Stimulated activated CD4-positive, alpha-beta T cell treated with anti-CD3 and anti-CD28 coated beads, TNF-alpha, amount 100 ng/mL, for 4 hours (primary cell): ENCODE measurements around the gene TAGLN3.
"Not testable (repeated sequence)": the region's sequence is repeated elsewhere in the genome, so short reads cannot be mapped to it uniquely, and the experiment has no call there.

Experiments used
- DNase-seq, 3 experiments: peaks; one replicate each; pipeline ENCODE4 v3.0.0-alpha.2; 2020; ENCODE audit warnings: low read depth in 3 of 3

TAGLN3 gene

DNA sequence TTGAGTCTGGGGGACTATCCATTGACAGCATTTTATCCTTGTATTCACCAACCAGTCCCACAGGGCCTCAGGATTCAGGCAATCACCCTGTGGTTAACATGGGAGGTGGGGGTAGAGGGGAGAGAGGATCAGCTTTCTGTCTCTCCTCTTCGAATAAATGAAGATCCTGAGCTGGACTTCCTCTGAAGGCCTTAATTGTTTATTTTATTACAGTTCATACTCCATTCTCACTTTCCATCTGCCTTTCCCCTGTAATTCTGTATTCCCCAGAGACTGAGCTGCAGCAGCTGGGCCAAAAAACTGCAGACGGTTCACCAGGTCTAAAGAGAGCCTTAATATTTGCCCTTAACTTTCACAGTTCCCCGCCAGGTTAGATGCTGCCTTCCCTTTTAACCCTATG, 11.9 kb downstream of the TAGLN3 start:
- DNase-seq, result no peak

DNA sequence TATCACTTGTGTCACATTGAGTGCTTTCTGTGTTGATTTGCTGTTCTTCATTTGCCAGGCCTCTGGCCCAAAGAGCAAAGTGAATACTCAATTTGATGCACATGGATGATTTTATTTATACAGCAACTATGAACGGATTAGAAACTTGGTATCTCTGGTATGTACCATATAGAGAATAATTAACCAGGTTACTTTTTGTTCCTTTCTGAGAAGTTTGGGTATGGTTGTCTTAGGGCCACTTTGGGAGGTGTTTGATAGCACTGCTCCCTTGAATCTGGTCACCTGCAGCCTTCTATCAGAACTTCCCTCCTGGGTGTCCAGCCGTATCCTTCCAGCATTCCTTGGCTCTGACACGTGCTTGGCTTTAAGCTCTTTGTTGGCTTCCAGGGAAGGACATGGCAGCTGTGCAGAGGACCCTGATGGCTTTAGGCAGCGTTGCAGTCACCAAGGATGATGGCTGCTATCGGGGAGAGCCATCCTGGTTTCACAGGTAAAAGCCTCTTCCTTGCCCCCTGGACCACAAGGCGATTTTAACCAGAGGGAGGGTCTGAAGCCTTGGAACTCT, 12.7 kb downstream of the TAGLN3 start:
- DNase-seq, result no peak

DNA sequence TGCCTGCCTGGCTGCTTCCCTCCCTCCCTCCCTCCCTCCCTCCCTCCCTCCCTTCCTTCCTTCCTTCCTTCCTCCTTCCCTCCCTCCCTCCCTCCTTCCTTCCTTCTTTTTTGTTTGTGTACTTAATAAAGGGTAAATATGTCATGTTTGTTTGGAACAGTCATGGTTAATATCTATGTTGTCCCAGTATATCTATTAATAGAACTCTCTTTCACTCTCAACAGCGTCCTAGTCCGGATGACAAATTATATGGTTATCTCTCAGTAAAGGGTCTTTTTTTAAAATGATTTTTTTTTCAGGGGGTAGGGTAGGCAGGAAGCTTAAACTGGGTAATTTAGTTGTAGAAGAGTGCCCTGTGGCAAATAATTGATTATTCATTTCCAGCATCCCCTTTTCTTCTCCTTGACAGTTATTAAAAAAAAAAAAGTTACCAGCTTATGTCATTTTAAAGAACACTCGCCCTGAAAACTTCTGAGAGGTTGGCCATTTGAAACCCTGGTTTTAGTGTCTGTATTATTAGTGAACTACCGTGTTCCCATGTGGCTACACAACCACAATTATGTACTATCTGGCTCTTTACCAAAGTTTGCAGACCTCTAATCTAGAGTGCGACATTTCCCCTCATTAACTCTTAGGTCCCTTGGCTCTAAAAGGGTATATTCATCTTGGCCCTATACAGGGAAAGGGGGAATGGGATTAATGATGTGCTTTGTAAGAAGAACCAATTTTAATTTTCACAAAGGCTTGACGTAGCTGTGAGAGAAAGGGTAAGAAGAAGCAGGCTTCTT, 13.7 kb downstream of the TAGLN3 start:
- DNase-seq, result no peak

DNA sequence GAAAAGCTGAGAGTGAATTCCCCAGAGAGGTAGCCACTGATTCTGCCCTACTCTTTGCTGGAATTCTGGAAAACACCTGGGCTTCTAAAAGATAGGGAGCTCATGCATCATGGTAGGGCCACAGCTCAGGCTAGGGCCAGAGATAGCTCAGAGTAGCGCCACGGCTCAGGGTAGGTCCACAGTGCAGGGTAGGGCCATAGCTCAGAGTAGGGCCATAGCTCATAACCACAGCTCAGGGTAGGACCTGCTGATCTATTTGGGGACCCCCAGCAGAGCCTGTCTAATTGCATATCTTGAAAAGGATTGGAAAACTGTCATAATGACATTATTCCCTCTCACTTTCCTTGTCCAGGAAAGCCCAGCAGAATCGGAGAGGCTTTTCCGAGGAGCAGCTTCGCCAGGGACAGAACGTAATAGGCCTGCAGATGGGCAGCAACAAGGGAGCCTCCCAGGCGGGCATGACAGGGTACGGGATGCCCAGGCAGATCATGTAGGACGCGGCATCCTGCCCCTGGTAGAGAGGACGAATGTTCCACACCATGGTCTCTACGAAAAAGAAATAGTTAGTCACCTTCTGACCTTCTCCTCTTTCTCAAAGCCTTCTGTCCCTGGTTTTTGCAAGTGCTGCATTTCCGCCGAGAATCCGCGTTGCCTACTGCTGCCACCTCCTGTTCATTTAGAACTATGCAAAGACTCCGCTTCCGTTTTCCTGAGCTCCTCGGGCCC, 14.5 kb downstream of the TAGLN3 start:
- DNase-seq, result peak in 2 of 3 experiments; percentile 34 to 38

DNA sequence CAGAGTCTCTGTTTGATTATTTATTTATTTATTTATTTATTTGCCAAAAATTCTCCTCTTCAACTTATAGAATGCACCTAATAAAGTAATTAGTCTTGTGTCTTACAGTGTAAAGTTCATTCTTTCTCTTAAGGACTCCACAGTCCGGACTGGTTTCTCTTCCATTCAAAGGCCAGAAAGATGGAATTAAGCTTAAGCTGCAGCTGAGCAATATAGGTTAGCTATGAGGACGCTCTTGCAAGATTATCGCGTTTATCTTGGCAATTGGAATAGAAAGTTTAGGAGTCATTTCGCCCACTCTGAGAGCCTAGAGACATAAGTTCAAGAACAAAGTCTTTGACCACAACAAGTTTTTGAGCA, 15.0 kb downstream of the TAGLN3 start:
- no peak for DNase-seq

DNA sequence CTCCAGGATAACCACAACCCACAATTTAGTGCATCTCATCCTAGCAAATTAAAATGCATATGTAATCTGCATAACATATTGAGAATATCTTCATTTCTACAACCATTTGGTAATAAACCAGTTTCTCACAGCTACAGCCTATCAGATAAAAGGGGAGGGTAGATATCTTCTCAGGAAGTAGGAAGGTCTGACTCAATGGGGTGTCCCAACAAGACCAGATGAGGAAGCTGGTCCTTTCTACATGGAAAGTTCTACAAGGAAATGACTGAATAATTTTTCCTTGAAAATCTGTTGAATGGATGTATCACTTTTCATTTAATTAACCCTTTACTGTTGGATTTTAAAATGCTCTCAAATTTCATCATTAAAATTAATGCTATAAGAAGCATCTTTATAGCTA, 18.4 kb downstream of the TAGLN3 start:
- DNase-seq, result no peak

DNA sequence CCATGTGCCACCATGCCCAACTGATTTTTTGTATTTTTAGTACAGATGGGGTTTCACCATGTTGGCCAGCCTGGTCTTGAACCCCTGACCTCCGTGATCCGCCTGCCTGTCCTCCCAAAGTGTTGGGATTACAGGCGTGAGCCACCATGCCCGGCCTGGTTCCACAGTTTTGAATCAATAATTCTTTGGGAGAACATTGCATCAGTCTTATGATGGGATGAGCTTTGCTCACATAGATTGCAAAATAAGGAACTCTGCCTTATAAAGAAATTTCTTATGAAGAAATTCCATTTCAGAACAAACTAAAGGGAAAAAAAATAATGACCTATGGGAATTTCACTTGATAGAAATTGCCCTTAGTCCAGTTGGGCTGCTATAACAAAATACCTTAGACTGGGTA, 20.0 kb downstream of the TAGLN3 start:
- no peak for DNase-seq

DNA sequence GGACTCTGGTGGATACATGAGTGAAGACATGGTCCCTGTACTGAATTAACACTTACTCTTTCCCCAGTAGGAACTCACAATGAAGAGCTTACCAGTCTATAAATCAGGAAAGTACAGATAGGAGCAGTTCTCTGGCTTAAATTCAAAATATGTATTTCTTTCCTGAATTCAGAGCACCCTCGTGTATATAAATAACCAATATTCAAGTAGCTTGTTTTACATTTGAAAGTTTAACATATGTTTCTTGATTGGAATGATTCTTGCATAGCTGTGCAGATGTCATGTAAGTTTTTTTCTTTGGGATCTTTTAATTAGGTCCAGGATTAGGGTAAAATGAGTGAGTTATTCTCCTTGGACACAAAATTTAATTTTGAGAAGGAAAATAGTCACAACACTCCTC, 21.0 kb downstream of the TAGLN3 start:
- DNase-seq, result no peak

DNA sequence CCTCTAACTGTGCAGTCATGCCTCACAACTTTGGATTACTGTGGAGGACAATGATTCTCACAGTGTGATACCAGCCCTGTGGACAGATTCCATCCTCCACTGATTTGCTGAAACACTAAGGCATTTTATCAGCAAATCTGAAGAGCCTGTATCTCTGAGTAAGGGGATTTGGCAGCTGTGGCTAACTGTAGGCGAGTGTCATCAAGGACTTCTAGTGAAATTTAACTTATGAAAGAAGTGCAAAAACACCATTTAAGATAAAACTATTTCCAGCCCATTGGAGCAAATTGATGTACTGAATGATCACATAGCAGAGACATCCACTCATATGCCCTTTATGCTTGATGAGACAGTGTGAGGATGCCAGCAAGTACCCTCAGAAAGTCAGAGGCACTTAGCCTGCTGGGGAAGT, 22.0 kb downstream of the TAGLN3 start:
- no peak for DNase-seq

DNA sequence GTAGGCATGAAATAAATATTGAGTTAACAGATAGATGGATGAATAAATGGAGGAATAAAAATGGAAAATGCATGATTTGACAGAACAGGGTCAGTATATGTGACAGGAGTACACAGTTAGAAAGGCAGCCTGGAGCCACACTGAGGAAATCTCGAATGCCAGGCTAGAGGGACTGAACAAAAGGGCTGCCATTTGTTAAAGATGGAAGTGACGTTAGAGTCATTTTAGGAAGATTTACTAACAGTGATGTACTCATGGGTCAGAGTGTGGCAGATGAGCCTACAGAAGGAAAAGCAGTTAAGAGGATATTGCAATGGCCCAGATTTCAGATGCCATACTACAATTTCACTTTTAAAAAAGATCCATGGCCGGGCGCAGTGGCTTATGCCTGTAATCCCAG, 28.4 kb downstream of the TAGLN3 start:
- no peak for DNase-seq

DNA sequence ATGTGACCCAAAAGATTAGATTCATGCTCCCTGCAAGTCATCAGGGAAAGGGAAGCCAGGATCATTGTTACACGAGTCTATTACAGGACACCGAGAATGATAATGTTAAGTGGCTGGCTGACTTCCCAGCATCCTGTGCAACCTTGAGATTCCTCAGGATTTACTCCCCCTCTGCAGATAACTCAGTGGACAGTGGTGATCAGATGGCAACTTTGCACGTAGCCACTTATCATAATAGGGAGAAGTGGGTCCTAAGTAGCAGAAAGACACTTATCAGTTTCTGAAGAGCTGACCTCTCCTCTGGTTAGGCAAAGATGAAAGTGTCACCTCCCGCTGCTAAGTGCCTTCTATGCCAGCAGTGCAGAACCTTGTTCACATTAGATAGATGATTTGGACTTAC, 29.1 kb downstream of the TAGLN3 start:
- DNase-seq, result no peak

DNA sequence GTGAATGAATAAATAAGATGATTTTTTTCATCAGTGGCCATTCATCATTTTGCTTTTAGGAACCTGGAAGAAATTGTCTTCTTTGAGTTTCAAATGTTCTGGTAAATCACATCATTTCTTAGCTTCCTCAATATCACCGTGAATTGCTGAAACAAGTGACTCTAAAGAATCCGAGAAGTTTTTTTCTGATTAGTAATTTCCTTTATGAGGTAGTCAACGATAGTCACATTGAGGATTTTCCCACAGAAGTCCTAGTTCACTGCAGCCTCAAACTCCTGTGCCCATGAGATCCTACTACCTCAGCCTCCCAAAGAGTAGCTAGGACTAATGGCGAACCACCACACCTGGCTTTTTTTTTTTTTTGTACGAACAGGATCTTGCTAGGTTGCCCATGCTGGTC, 32.2 kb downstream of the TAGLN3 start:
- no peak for DNase-seq

DNA sequence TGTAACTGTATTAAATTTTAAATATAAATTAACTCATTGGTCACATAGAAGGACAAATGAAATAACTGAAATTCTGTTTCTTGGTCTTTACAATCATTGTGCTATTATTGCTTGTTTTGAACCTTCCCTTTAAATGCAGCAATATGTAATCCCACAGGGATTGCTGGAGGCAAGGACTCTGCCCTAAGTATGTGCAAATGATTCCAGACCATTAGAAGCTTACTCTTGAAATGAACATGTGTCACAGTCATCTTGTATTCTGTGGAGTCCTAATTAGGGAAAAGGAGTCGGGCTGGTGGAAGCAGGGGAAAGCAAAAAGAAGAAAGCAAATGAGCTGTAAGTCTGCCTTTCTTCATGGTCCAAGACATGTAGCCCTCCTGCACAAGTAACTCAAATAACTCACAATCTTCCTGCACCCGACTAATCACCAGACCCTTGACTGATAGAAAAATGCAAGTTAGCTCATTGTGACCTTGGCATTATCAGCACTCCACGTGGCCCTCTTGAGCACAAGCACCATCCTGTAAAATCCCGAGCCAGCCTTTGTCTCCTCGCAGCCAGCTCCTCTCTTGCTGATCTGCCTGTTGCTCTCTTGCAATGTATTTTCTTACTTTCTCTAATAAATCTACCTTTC, 33.5 kb downstream of the TAGLN3 start:
- no peak for DNase-seq

DNA sequence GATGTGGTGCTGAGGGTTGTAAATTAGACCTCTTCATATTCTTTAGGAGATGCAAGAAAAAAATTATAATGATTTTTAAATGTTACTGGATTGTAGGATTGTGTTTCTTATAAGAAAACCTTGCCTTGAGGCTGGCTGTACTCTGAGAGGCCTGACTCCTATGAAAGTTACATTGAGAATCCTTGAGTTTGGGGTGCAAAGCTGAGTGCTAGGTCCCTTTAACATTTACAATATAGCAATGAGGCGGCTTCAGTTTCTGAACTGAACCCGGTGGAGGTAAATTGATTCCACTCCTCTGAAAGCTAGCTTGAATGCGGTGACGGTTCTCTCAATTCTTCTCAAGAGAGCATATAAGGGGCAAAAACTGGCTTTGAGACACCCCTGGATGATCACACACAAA, 35.7 kb downstream of the TAGLN3 start, which contains the start of gene TMPRSS7:
Gene TMPRSS7 (plus strand): TSS at position 301 of the 400 bp plus-strand sequence. CDS start 110 bp downstream, outside the sequence.
- DNase-seq, result no peak

DNA sequence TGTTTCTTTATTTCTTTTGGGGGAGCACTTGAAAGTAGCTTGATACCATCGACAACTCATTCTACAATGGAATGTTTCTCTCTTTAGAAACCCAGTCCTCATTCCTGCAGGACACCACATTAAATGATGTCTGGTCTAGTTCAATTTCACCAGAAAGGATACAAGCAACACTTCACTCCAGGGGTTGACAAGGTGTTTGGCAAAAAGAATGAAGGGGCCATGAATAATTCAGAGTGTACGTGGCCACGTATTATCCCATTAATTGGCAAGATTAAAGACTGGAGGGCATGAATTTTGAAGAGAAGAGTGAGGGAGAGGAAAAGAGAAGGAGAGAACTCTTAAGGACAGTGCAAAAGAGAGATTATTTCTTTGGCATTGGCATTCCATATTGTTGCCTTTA, 36.5 kb downstream of the TAGLN3 start:
- no peak for DNase-seq

DNA sequence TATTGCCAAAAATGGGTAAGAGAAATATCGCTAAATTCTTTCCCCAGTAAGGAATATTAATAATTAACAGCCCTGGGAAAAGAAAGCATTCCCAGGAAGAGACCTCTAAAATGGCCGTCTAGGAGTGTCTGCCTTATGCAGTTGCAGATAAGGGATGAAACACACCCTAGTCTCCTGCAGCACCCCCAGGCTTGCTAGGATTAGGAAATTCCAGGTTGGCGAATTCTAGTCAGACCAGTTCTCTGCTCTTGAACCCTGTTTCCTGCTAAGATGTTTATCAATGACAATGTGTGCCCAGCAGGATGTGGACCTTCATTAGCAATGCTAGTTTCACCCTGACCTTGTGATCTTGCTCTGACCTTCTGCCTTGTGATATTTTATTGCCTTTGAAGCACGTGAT, 38.5 kb downstream of the TAGLN3 start:
- DNase-seq, result not testable (repeated sequence)

DNA sequence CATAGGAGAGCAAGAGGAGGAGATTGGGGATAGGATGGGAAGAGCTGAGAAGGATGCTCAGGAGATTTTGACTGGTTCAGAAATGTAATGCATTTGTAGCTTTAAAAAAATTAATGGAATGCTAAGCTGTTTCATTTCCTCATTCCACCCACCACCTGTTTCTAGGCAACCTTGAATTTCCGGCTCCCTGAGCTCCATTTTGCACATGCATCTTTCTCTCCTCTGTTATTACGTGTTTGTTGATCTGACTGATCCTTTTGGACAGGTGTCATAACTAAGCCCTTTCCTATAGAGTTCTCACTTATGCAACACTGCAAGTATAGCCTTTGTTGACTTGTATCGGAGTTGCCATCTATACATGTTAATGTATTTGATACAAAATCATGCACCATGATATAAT, 40.1 kb downstream of the TAGLN3 start:
- no peak for DNase-seq

DNA sequence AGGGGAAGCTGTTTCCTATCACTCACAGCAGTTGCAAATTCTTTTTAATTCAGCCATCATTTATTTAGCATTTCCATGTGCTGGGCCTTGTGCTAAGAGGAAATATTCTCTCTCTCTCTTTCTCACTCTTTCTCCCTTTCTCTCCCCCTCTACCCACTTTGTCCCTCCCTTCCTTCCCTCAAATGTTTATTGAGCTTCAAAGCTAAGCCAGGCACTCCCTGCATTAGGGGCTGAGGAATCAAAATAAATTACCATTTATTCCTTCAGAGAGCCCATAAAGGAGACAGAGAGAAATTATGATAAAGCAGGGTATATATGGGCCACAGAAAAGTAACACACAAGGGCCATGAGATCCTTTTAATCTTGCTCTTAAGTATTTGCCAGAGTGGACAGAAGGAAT, 42.6 kb downstream of the TAGLN3 start:
- no peak for DNase-seq

DNA sequence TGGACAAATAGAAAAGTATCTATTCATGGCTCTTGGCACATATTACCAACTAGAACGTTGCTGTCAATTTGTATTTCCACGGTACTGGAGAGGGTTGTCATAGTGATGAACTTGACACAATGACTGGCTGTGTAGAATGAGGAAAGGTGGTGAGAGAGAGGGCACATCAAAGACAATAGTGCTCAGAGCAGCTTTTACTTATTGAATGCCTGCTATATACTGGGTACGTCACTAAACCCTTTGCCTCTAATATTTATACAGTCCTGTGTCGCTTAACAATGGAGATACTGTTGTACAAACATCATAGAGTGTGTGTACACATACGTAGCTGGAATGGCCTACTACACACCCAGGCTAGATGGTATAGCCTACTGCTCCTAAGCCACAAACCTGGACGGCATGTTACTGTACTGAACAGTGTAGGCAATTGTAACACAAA, 44.1 kb downstream of the TAGLN3 start:
- DNase-seq, result no peak

DNA sequence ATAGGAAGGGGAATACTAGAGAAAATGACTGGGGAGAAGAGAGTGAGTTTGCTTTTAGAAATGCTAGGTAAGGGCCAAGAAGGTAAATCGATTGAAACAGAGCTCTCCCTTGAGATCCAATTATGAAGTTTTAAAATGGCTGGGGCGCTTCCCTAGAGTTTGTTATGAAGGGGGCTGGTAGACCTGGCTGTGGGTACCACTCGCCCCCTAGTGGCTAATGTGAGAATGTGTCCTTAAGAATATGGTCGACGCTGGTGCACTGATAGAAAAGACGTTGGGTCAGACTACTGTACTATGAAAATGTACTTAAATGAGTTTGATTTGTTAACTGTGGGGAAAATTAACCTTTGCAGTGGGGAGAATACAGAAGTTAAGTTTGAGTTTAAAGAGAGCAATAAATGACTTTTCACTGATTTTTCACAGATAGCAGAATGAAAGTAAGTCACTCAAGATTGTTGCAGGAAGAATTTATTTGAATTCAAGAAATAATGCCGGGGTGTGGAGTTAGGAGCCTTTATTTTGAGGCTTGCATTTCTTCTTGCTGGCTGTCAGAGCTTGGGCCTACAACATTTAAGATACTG, 45.0 kb downstream of the TAGLN3 start:
- DNase-seq, result peak in 2 of 3 experiments; percentile 7 to 18

DNA sequence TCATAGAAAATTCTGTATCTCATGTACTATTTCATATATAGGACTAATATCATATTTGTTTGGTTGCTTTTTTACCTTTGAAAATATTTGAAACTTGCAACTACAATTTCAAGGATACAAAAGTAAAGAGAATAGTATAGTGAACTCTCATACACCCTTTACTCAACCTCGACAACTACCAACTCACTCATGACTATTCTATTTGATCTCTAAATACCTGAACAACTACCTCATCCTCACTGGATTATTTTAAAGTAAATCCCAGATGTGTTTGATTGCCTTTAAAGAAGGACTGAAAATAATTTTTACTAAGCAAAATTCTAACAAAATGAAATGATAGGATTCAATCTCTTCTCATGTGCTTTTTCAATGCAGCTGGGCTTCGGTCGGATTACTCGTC, 47.9 kb downstream of the TAGLN3 start:
- no peak for DNase-seq

DNA sequence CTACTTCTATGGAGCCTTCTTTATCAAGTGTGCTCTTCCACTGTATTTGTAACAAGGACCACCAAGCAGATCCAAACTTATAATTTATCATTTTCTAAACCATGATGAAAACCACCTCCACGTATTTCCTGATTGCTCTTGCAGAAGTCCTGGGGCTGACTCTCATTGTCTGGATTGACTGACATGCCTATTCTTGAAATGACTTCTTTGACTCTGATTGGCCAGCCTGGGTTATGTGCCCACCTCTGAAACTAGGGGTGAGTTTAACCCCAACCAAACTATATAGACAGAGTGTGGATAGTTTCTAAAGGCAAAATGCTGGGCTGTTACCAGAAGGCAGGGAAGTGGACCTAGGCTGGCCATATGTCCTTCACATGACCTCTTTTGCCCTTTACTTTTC, 48.5 kb downstream of the TAGLN3 start:
- DNase-seq, result no peak
